Activated naive CD4-positive, alpha-beta T cell treated with anti-CD3 and anti-CD28 coated beads, Interleukin-2, amount 50 U/mL, for 16 hours (primary cell): ENCODE measurements around the gene OS9.

Experiments used
- DNase-seq: peaks from one replicate; pipeline ENCODE4 v3.0.0-alpha.2; 2020

OS9 gene

GRCh38 chr12:57736741-57737466 lies 43.0 kb downstream of the OS9 start:
- DNase-seq = no peak

GRCh38 chr12:57737467-57738460 lies 43.8 kb downstream of the OS9 start:
- DNase-seq = no peak

- DNase-seq = no peak
These were observed 44.8 kb downstream of the OS9 start, which contains the start of gene AGAP2 for GRCh38 chr12:57738661-57739237. Gene AGAP2 (minus strand): TSS chr12:57738742. CDS start chr12:57738246, 496 bp downstream.

GRCh38 chr12:57739387-57739786 lies 45.5 kb downstream of the OS9 start:
- no peak for DNase-seq

GRCh38 chr12:57739914-57740538 lies 46.1 kb downstream of the OS9 start:
- no peak for DNase-seq

- peak; percentile 55 for DNase-seq
These were observed 46.9 kb downstream of the OS9 start for GRCh38 chr12:57740656-57741412.

GRCh38 chr12:57741413-57741789 lies 47.5 kb downstream of the OS9 start:
- no peak for DNase-seq

GRCh38 chr12:57741844-57742738 lies 48.2 kb downstream of the OS9 start:
- DNase-seq = peak; percentile 73

GRCh38 chr12:57743769-57744168 lies 49.8 kb downstream of the OS9 start:
- DNase-seq = no peak

GRCh38 chr12:57744194-57744776 lies 50.4 kb downstream of the OS9 start:
- DNase-seq = peak; percentile 79

- DNase-seq = peak; percentile 95
These were observed 51.0 kb downstream of the OS9 start, which contains the start of gene TSPAN31 for GRCh38 chr12:57744777-57745484. Gene TSPAN31 (plus strand): TSS chr12:57745039. CDS start chr12:57745155, 116 bp downstream.

GRCh38 chr12:57745485-57745881 lies 51.6 kb downstream of the OS9 start:
- DNase-seq = no peak

- DNase-seq = no peak
These were observed 52.1 kb downstream of the OS9 start for GRCh38 chr12:57746025-57746424.

- DNase-seq = no peak
These were observed 55.1 kb downstream of the OS9 start for GRCh38 chr12:57749061-57749460.

GRCh38 chr12:57750561-57751431 lies 56.9 kb downstream of the OS9 start:
- DNase-seq = no peak

GRCh38 chr12:57751432-57751787 lies 57.5 kb downstream of the OS9 start:
- no peak for DNase-seq

GRCh38 chr12:57751788-57752667 lies 58.1 kb downstream of the OS9 start, which contains the start of gene CDK4:
Gene CDK4 (minus strand): TSS chr12:57752310. CDS start chr12:57751717, 593 bp downstream.
- peak; percentile 98 for DNase-seq

GRCh38 chr12:57752668-57753000 lies 58.7 kb downstream of the OS9 start:
- DNase-seq = no peak
